ENCODE results near the gene LGR5.

The LGR5 gene

DNA sequence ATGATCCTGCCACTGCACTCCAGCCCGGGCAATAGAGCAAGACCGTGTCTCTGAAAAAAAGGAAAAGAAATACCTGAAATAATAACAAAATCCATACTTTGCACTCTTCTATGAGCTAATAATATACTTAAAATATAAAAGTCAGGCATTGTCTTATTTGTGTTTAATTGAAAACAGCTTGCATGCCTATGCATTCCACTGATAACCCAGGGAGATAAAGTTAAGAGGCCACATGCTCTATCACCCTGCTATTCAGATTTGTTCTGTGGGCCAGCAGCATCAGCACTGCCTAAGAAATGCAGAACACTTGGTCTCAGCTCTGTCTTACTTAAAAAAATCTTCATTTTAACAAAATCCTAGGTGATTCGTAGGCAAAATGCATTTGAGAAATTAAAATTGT lies 99.2 kb downstream of the LGR5 start:
- H3K4me3 ChIP-seq (replicated peaks; ENCODE audit: insufficient read depth, low read length), result no peak overlapping the region
- H3K27ac ChIP-seq (replicated peaks), result no peak overlapping the region
- no peak for DNase-seq (ENCODE audit: low read depth in 1 of 2, low spot score in 1 of 2)
- peaks cover 3% of the 10 kb centered on the region for H3K27me3 ChIP-seq (ENCODE audit: insufficient read depth, poor library complexity, severe bottlenecking)
- TF ChIP-seq, protein P1, sequence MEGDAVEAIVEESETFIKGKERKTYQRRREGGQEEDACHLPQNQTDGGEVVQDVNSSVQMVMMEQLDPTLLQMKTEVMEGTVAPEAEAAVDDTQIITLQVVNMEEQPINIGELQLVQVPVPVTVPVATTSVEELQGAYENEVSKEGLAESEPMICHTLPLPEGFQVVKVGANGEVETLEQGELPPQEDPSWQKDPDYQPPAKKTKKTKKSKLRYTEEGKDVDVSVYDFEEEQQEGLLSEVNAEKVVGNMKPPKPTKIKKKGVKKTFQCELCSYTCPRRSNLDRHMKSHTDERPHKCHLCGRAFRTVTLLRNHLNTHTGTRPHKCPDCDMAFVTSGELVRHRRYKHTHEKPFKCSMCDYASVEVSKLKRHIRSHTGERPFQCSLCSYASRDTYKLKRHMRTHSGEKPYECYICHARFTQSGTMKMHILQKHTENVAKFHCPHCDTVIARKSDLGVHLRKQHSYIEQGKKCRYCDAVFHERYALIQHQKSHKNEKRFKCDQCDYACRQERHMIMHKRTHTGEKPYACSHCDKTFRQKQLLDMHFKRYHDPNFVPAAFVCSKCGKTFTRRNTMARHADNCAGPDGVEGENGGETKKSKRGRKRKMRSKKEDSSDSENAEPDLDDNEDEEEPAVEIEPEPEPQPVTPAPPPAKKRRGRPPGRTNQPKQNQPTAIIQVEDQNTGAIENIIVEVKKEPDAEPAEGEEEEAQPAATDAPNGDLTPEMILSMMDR (IDR thresholded peaks at IDR 0.05; ENCODE audit: insufficient read depth, low read length), result no peak
- TF ChIP-seq GABPA (IDR thresholded peaks at IDR 0.05; ENCODE audit: low read depth), result no peak
- TF ChIP-seq POLR2AphosphoS5 (IDR thresholded peaks at IDR 0.05; ENCODE audit: low read depth), result no peak
- TF ChIP-seq SPI1 (IDR thresholded peaks at IDR 0.05; ENCODE audit: borderline replicate concordance, low read depth), result no peak

DNA sequence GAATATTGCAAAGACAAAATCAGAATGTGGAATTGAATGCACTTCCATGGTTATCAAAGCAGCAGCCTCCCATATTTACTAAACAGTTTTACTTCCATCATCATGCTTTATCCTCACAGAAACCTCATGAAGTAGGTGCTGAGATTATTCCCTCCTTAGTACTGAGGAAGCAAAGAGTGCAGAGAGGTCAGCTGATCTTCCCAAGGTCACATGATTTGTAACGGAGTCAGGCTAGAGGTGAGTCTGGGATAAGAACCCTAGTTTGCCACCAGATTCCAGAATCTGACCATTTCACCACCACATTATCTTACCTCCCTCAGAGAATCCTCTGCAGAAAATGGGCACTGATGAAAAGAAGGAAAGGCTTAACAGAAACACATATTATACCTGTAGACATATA lies 102.0 kb downstream of the LGR5 start:
- H3K4me3 ChIP-seq (replicated peaks; ENCODE audit: insufficient read depth, low read length), result no peak overlapping the region
- DNase-seq (ENCODE audit: low read depth in 1 of 2, low spot score in 1 of 2), result no peak
- H3K27me3 ChIP-seq (ENCODE audit: insufficient read depth, poor library complexity, severe bottlenecking), result peaks cover 3% of the 10 kb centered on the region
- no peak overlapping the region for H3K27ac ChIP-seq (replicated peaks)
- TF ChIP-seq, protein P2, sequence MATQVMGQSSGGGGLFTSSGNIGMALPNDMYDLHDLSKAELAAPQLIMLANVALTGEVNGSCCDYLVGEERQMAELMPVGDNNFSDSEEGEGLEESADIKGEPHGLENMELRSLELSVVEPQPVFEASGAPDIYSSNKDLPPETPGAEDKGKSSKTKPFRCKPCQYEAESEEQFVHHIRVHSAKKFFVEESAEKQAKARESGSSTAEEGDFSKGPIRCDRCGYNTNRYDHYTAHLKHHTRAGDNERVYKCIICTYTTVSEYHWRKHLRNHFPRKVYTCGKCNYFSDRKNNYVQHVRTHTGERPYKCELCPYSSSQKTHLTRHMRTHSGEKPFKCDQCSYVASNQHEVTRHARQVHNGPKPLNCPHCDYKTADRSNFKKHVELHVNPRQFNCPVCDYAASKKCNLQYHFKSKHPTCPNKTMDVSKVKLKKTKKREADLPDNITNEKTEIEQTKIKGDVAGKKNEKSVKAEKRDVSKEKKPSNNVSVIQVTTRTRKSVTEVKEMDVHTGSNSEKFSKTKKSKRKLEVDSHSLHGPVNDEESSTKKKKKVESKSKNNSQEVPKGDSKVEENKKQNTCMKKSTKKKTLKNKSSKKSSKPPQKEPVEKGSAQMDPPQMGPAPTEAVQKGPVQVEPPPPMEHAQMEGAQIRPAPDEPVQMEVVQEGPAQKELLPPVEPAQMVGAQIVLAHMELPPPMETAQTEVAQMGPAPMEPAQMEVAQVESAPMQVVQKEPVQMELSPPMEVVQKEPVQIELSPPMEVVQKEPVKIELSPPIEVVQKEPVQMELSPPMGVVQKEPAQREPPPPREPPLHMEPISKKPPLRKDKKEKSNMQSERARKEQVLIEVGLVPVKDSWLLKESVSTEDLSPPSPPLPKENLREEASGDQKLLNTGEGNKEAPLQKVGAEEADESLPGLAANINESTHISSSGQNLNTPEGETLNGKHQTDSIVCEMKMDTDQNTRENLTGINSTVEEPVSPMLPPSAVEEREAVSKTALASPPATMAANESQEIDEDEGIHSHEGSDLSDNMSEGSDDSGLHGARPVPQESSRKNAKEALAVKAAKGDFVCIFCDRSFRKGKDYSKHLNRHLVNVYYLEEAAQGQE (IDR thresholded peaks at IDR 0.05; ENCODE audit: insufficient replicate concordance, low read depth), result no peak
- TF ChIP-seq POLR2AphosphoS5 (IDR thresholded peaks at IDR 0.05; ENCODE audit: low read depth), result no peak
- TF ChIP-seq, protein P1 (IDR thresholded peaks at IDR 0.05; ENCODE audit: insufficient read depth, low read length), result no peak
- no peak for TF ChIP-seq GABPA (IDR thresholded peaks at IDR 0.05; ENCODE audit: low read depth)
- TF ChIP-seq SPI1 (IDR thresholded peaks at IDR 0.05; ENCODE audit: borderline replicate concordance, low read depth), result no peak

DNA sequence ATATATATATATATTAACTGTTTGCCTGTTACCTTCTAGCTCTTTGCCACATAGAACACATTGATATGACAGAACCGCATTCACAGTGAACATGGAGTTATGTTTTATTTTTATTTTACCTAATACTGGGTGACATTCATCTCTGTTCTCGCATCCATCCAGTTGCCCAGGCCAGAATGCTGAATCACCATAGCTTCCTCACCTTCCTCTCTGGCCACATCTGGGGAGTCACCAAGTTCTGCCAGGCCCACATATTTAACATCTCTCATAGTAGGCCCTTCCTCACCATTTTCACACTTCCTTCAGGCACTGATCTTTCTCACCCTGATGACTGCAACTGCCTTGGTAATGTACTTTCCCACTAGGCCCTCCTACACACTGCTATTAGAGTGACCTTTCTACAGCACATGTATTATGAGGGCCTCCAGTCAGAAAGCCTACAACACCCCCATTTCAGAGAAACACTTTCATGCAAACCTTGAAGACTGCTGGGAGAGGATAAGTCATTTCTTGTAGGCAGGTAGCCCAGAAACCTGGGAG lies 106.8 kb downstream of the LGR5 start:
- no peak overlapping the region for H3K4me3 ChIP-seq (replicated peaks; ENCODE audit: insufficient read depth, low read length)
- H3K27ac ChIP-seq (replicated peaks), result no peak overlapping the region
- TF ChIP-seq POLR2AphosphoS5 (IDR thresholded peaks at IDR 0.05; ENCODE audit: low read depth) (no peak), SPI1 (IDR thresholded peaks at IDR 0.05; ENCODE audit: borderline replicate concordance, low read depth) (no peak), GABPA (IDR thresholded peaks at IDR 0.05; ENCODE audit: low read depth) (no peak)
- TF ChIP-seq, protein P1 (IDR thresholded peaks at IDR 0.05; ENCODE audit: insufficient read depth, low read length), result no peak
- TF ChIP-seq, protein P2 (IDR thresholded peaks at IDR 0.05; ENCODE audit: insufficient replicate concordance, low read depth), result no peak
- no peaks in the 10 kb centered on the region for H3K27me3 ChIP-seq (ENCODE audit: insufficient read depth, poor library complexity, severe bottlenecking)
- DNase-seq (ENCODE audit: low read depth in 1 of 2, low spot score in 1 of 2), result no peak

DNA sequence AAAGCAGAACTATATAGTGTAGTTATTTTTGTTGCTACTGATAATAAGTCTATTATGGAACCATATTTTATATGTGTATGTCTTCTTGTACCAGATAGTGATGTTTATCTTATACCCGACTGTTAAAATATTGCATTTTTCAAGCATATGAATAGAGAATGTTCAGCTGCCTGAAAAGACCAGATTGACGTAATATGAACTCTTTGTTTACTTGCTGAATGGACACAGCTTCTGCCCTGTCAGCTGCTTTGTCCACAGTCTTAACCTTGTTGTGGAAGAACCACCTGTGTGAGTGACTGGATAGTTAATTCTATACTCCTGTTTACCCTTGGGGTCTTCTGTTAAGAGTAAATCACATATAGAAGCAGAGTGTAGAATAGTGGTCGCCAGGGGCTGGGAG lies 109.3 kb downstream of the LGR5 start:
- no peaks in the 10 kb centered on the region for H3K27me3 ChIP-seq (ENCODE audit: insufficient read depth, poor library complexity, severe bottlenecking)
- no peak for TF ChIP-seq SPI1 (IDR thresholded peaks at IDR 0.05; ENCODE audit: borderline replicate concordance, low read depth)
- TF ChIP-seq POLR2AphosphoS5 (IDR thresholded peaks at IDR 0.05; ENCODE audit: low read depth), result no peak
- TF ChIP-seq, protein P1 (IDR thresholded peaks at IDR 0.05; ENCODE audit: insufficient read depth, low read length), result no peak
- TF ChIP-seq, protein P2 (IDR thresholded peaks at IDR 0.05; ENCODE audit: insufficient replicate concordance, low read depth), result no peak
- no peak for DNase-seq (ENCODE audit: low read depth in 1 of 2, low spot score in 1 of 2)
- no peak overlapping the region for H3K27ac ChIP-seq (replicated peaks)
- no peak overlapping the region for H3K4me3 ChIP-seq (replicated peaks; ENCODE audit: insufficient read depth, low read length)
